Body of pancreas (tissue), 4 donors: Measurements from ENCODE around the gene PTPRZ1.

Experiments used
- POLR2A ChIP-seq, 3 donors: fragments of 450-650 bp; IDR thresholded peaks; one replicate each; pipeline ENCODE4 v1.6.1; 2016; ENCODE audit warnings: antibody characterized with exemption in 3 of 3, mild to moderate bottlenecking in 2 of 3
- TF ChIP-seq, protein P1 (sequence below), 7 experiments: fragments of 450-650 bp in 4 of 7; fragments of 200-600 bp in 3 of 7; sonication (generic) in 3 of 7; IDR thresholded peaks; one replicate each; pipeline ENCODE4 v1.5.1; 2016 to 2019; ENCODE audit warnings: antibody characterized with exemption in 7 of 7

DNA sequence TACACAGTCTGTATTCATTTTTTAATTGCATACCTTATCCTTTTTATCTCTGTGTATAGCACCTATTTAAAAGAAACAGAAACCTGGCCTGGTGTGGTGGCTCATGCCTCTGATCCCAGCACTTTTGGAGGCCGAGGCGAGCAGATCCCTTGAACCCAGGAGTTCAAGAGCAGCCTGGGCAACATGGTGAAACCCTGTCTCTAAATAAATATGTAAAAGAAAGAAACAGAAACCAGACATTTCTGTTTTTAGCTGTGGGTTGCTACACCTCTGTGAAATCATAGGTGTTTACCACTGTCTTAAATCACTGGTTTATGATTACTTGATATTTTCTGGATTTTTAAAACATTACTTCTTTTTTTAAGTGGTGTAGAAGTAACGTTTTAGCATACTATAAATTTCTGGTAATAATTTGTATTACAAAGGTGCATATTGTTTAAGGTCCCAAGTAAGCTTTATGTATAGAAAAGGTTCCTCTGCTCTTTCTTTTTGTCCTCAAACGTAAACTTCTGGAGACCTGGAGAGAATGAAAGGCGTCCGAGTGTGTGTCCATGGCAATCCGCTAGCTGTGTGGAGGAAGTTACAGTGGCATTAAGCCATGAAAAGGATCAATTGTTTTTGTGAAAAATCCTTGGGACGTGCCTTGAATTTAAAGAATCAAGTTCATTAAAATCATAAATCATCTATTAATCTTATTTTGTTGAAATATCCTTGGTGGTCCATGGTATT, 41.1 kb downstream of the PTPRZ1 start:
- TF ChIP-seq, protein P1, sequence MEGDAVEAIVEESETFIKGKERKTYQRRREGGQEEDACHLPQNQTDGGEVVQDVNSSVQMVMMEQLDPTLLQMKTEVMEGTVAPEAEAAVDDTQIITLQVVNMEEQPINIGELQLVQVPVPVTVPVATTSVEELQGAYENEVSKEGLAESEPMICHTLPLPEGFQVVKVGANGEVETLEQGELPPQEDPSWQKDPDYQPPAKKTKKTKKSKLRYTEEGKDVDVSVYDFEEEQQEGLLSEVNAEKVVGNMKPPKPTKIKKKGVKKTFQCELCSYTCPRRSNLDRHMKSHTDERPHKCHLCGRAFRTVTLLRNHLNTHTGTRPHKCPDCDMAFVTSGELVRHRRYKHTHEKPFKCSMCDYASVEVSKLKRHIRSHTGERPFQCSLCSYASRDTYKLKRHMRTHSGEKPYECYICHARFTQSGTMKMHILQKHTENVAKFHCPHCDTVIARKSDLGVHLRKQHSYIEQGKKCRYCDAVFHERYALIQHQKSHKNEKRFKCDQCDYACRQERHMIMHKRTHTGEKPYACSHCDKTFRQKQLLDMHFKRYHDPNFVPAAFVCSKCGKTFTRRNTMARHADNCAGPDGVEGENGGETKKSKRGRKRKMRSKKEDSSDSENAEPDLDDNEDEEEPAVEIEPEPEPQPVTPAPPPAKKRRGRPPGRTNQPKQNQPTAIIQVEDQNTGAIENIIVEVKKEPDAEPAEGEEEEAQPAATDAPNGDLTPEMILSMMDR (IDR thresholded peaks at IDR 0.05), result no peak
- no peak for TF ChIP-seq POLR2A (IDR thresholded peaks at IDR 0.05)
